WTC11 (cell line): ENCODE results near the gene MEF2D. TPM values are rescaled to one million over a fixed set of nuclear protein-coding genes. Genes with fewer than 3 reads are reported as not detected.

Source experiments
- ATAC-seq: fragments of 200-7000 bp; cut with Tn5 transposase; 2 replicates; pipeline ENCODE4 v1.10.0; 2021; ENCODE audit warnings: mild to moderate bottlenecking, moderate library complexity
- CTCF ChIA-PET: fragments of 300-600 bp; sonication (Branson Sonifier 250); formaldehyde crosslinking; loops from one replicate; lab custom pipeline; 2021; ENCODE audit warnings: antibody characterized with exemption; lab: Charles Lee
- POLR2A ChIA-PET: fragments of 350-600 bp; sonication (Branson Sonifier 250); formaldehyde crosslinking; loops from one replicate; lab custom pipeline; 2021; ENCODE audit warnings: antibody characterized with exemption; lab: Charles Lee
- DNase-seq: peaks from one replicate; pipeline ENCODE4 v3.0.0; 2021; ENCODE audit warnings: low spot score
- H3K27ac Mint-ChIP-seq: 2 replicates; pipeline ENCODE4 v1.8.0; 2021; ENCODE audit warnings: mixed read lengths
- H3K27me3 Mint-ChIP-seq: 2 replicates; pipeline ENCODE4 v1.8.0; 2021; ENCODE audit warnings: low read depth, mild to moderate bottlenecking, moderate library complexity, mixed read lengths
- H3K36me3 Mint-ChIP-seq: 2 replicates; pipeline ENCODE4 v1.8.0; 2021; ENCODE audit warnings: mixed read lengths
- H3K4me1 Mint-ChIP-seq: 2 replicates; pipeline ENCODE4 v1.8.0; 2022; ENCODE audit warnings: mixed read lengths
- H3K4me3 Mint-ChIP-seq: 2 replicates; pipeline ENCODE4 v1.8.0; 2021; ENCODE audit warnings: mild to moderate bottlenecking, moderate library complexity, mixed read lengths
- H3K9me3 Mint-ChIP-seq: 2 replicates; pipeline ENCODE4 v1.8.0; 2021; ENCODE audit warnings: mixed read lengths
- ESRRA ChIP-seq: sonication (generic); formaldehyde crosslinking; IDR thresholded peaks from 2 replicates; pipeline ENCODE4 v1.8.1; 2022; ENCODE audit warnings: mild to moderate bottlenecking, missing genetic modification reagents, borderline replicate concordance
- GRHL2 ChIP-seq: fragments of 250-450 bp; sonication (Bioruptor Pico); IDR thresholded peaks from 2 replicates; pipeline ENCODE4 v1.8.0; 2022; ENCODE audit warnings: mild to moderate bottlenecking, moderate library complexity; ENCODE audit not compliant: insufficient replicate concordance, severe bottlenecking
- NR3C1 ChIP-seq: sonication (generic); formaldehyde crosslinking; conservative IDR thresholded peaks from 2 replicates; pipeline ENCODE4 v1.8.1; 2023; ENCODE audit warnings: low read depth, mild to moderate bottlenecking, missing genetic modification reagents
- RORB ChIP-seq: fragments of 250-450 bp; sonication (Bioruptor Pico); IDR thresholded peaks from 2 replicates; pipeline ENCODE4 v1.9.0; 2021; ENCODE audit warnings: mild to moderate bottlenecking
- SMAD3 ChIP-seq: sonication (generic); formaldehyde crosslinking; IDR thresholded peaks from 2 replicates; pipeline ENCODE4 v1.8.0; 2022; ENCODE audit warnings: missing genetic modification reagents, mild to moderate bottlenecking, borderline replicate concordance
- SP1 ChIP-seq: sonication (generic); formaldehyde crosslinking; conservative IDR thresholded peaks from 2 replicates; pipeline ENCODE4 v1.8.1; 2022; ENCODE audit warnings: missing genetic modification reagents
- TCF7 ChIP-seq: sonication (generic); formaldehyde crosslinking; IDR thresholded peaks from 2 replicates; pipeline ENCODE4 v1.8.0; 2022; ENCODE audit warnings: mild to moderate bottlenecking, low read depth, missing genetic modification reagents, moderate library complexity
- TEAD4 ChIP-seq: sonication (generic); formaldehyde crosslinking; IDR thresholded peaks from 2 replicates; pipeline ENCODE4 v1.8.0; 2022; ENCODE audit warnings: mild to moderate bottlenecking, missing genetic modification reagents
- ZBTB21 ChIP-seq: sonication (generic); formaldehyde crosslinking; IDR thresholded peaks from 2 replicates; pipeline ENCODE4 v1.8.1; 2023; ENCODE audit warnings: mild to moderate bottlenecking, missing genetic modification reagents, borderline replicate concordance
- ZNF317 ChIP-seq: sonication (generic); formaldehyde crosslinking; IDR thresholded peaks from 2 replicates; pipeline ENCODE4 v1.8.1; 2023; ENCODE audit warnings: low read depth, mild to moderate bottlenecking, moderate library complexity, missing genetic modification reagents, borderline replicate concordance
- total RNA-seq: library from RNA; stranded (reverse); gene quantifications from 3 replicates; pipeline ENCODE4 v1.2.3, GENCODE V29; 2021
- TF ChIP-seq, protein P1 (sequence below): fragments of 250-450 bp; sonication (Bioruptor Pico); IDR thresholded peaks from 2 replicates; pipeline ENCODE4 v1.9.0; 2021; ENCODE audit warnings: mild to moderate bottlenecking
- TF ChIP-seq, protein P2 (sequence below): fragments of 250-450 bp; sonication (Bioruptor Pico); IDR thresholded peaks from 2 replicates; pipeline ENCODE4 v1.9.0; 2021; ENCODE audit warnings: mild to moderate bottlenecking
- TF ChIP-seq, protein P3 (sequence below): sonication (generic); formaldehyde crosslinking; IDR thresholded peaks from 2 replicates; pipeline ENCODE4 v1.8.0; 2023; ENCODE audit warnings: mild to moderate bottlenecking, missing genetic modification reagents
- TF ChIP-seq, protein P4 (sequence below): fragments of 250-450 bp; sonication (Bioruptor Pico); IDR thresholded peaks from 2 replicates; pipeline ENCODE4 v2.1.2; 2022; ENCODE audit warnings: mild to moderate bottlenecking, moderate library complexity
- TF ChIP-seq, protein P5 (sequence below): sonication (generic); formaldehyde crosslinking; IDR thresholded peaks from 2 replicates; pipeline ENCODE4 v1.8.1; 2023; ENCODE audit warnings: mild to moderate bottlenecking, missing genetic modification reagents
- TF ChIP-seq, protein P6 (sequence below): sonication (generic); formaldehyde crosslinking; IDR thresholded peaks from 2 replicates; pipeline ENCODE4 v1.8.0; 2023; ENCODE audit warnings: missing genetic modification reagents
- TF ChIP-seq, protein P7 (sequence below): sonication (generic); formaldehyde crosslinking; IDR thresholded peaks from 2 replicates; pipeline ENCODE4 v1.8.0; 2022; ENCODE audit warnings: mild to moderate bottlenecking, missing genetic modification reagents
- TF ChIP-seq, protein P8 (sequence below): sonication (generic); formaldehyde crosslinking; IDR thresholded peaks from 2 replicates; pipeline ENCODE4 v1.8.1; 2022; ENCODE audit warnings: low read depth, missing genetic modification reagents, borderline replicate concordance
- TF ChIP-seq, protein P9 (sequence below): sonication (generic); formaldehyde crosslinking; conservative IDR thresholded peaks from 2 replicates; pipeline ENCODE4 v1.8.1; 2022; ENCODE audit warnings: mild to moderate bottlenecking, missing genetic modification reagents
- TF ChIP-seq, protein P10 (sequence below): sonication (generic); formaldehyde crosslinking; IDR thresholded peaks from 2 replicates; pipeline ENCODE4 v1.8.0; 2022; ENCODE audit warnings: mild to moderate bottlenecking, missing genetic modification reagents

Gene MEF2D
- total RNA-seq, 1 experiment from 2014 or later: 24.1 TPM

DNA sequence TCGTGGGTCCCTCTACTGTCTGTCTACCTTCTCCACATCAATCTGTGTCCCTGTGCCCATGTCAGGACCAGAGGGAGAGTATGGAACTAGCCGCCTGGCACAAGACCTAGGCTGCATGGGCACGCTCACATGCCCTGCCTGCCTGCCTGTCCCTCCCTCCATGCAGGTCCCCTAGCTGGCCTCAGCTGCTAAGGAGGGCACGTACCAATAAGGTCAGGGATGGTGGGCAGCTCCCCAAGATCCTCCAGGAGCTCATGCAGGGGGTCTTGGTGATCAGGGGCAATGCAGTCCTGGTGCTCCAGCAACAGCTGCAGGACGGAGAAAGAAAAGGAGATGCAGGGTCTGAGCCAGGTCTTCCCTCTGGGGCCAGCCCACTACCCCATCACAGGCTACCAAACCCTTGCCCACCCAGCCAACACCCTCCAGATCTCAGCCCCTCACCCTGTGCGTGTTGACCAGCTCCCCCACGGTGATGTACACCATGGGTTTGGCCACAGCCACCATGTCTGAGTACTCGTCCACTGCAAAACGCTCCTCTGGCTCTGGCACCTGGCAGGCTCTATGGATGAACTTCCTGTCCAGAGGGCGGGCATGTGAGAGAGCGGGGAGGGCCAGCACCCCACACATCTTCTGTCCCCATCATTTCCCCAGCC is 33.1 kb upstream of the MEF2D start (continued):
- TF ChIP-seq TEAD4 (CRISPR knock-in tag): no peak
- TF ChIP-seq, protein P1, sequence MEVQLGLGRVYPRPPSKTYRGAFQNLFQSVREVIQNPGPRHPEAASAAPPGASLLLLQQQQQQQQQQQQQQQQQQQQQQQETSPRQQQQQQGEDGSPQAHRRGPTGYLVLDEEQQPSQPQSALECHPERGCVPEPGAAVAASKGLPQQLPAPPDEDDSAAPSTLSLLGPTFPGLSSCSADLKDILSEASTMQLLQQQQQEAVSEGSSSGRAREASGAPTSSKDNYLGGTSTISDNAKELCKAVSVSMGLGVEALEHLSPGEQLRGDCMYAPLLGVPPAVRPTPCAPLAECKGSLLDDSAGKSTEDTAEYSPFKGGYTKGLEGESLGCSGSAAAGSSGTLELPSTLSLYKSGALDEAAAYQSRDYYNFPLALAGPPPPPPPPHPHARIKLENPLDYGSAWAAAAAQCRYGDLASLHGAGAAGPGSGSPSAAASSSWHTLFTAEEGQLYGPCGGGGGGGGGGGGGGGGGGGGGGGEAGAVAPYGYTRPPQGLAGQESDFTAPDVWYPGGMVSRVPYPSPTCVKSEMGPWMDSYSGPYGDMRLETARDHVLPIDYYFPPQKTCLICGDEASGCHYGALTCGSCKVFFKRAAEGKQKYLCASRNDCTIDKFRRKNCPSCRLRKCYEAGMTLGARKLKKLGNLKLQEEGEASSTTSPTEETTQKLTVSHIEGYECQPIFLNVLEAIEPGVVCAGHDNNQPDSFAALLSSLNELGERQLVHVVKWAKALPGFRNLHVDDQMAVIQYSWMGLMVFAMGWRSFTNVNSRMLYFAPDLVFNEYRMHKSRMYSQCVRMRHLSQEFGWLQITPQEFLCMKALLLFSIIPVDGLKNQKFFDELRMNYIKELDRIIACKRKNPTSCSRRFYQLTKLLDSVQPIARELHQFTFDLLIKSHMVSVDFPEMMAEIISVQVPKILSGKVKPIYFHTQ (CRISPR knock-in tag): no peak
- TF ChIP-seq, protein P2, sequence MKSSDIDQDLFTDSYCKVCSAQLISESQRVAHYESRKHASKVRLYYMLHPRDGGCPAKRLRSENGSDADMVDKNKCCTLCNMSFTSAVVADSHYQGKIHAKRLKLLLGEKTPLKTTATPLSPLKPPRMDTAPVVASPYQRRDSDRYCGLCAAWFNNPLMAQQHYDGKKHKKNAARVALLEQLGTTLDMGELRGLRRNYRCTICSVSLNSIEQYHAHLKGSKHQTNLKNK: no peak
- TF ChIP-seq, protein P3, sequence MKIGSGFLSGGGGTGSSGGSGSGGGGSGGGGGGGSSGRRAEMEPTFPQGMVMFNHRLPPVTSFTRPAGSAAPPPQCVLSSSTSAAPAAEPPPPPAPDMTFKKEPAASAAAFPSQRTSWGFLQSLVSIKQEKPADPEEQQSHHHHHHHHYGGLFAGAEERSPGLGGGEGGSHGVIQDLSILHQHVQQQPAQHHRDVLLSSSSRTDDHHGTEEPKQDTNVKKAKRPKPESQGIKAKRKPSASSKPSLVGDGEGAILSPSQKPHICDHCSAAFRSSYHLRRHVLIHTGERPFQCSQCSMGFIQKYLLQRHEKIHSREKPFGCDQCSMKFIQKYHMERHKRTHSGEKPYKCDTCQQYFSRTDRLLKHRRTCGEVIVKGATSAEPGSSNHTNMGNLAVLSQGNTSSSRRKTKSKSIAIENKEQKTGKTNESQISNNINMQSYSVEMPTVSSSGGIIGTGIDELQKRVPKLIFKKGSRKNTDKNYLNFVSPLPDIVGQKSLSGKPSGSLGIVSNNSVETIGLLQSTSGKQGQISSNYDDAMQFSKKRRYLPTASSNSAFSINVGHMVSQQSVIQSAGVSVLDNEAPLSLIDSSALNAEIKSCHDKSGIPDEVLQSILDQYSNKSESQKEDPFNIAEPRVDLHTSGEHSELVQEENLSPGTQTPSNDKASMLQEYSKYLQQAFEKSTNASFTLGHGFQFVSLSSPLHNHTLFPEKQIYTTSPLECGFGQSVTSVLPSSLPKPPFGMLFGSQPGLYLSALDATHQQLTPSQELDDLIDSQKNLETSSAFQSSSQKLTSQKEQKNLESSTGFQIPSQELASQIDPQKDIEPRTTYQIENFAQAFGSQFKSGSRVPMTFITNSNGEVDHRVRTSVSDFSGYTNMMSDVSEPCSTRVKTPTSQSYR: no peak
- TF ChIP-seq, protein P4, sequence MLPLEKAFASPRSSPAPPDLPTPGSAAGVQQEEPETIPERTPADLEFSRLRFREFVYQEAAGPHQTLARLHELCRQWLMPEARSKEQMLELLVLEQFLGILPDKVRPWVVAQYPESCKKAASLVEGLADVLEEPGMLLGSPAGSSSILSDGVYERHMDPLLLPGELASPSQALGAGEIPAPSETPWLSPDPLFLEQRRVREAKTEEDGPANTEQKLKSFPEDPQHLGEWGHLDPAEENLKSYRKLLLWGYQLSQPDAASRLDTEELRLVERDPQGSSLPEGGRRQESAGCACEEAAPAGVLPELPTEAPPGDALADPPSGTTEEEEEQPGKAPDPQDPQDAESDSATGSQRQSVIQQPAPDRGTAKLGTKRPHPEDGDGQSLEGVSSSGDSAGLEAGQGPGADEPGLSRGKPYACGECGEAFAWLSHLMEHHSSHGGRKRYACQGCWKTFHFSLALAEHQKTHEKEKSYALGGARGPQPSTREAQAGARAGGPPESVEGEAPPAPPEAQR (CRISPR knock-in tag): no peak
- TF ChIP-seq, all 79 proteins: peak for 0

DNA sequence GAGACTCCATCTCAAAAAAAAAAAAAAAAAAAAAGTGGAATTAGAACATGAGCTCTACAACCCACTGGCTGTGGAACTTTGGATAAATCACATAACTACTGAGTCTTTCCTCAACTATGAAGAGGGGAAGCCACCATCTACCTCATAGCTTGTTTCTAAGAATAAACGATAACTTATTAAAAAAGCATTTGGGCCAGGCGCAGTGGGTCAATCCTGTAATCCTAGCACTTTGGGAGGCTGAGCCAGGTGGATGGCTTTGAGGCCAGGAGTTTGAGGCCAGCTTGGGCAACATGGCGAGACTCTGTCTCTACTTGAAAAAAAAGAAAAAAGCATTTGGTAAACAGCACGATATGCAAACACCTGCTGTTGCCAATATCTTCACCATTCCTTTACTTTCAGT is 31.8 kb upstream of the MEF2D start:
- peaks cover 44% of the 10 kb centered on the region for H3K36me3 Mint-ChIP-seq
- no peaks in the 10 kb centered on the region for H3K27me3 Mint-ChIP-seq
- H3K4me1 Mint-ChIP-seq: no peaks in the 10 kb centered on the region
- H3K27ac Mint-ChIP-seq: no peak overlapping the region
- H3K4me3 Mint-ChIP-seq: no peak overlapping the region
- DNase-seq (no peak), ATAC-seq (no peak)
- H3K9me3 Mint-ChIP-seq: no peaks in the 10 kb centered on the region
- POLR2A ChIA-PET: no interaction called here
- CTCF ChIA-PET: interaction anchor here (1.0 to 2.2 kb wide), 4 partner anchors 31 to 76 kb away, joined by 3 to 18 read pairs (median 4); no protein-coding TSS in a partner anchor
- TF ChIP-seq, protein P5, sequence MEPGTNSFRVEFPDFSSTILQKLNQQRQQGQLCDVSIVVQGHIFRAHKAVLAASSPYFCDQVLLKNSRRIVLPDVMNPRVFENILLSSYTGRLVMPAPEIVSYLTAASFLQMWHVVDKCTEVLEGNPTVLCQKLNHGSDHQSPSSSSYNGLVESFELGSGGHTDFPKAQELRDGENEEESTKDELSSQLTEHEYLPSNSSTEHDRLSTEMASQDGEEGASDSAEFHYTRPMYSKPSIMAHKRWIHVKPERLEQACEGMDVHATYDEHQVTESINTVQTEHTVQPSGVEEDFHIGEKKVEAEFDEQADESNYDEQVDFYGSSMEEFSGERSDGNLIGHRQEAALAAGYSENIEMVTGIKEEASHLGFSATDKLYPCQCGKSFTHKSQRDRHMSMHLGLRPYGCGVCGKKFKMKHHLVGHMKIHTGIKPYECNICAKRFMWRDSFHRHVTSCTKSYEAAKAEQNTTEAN (CRISPR knock-in tag): no peak
- TF ChIP-seq, protein P6, sequence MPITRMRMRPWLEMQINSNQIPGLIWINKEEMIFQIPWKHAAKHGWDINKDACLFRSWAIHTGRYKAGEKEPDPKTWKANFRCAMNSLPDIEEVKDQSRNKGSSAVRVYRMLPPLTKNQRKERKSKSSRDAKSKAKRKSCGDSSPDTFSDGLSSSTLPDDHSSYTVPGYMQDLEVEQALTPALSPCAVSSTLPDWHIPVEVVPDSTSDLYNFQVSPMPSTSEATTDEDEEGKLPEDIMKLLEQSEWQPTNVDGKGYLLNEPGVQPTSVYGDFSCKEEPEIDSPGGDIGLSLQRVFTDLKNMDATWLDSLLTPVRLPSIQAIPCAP (CRISPR knock-in tag): no peak
- TF ChIP-seq, protein P7, sequence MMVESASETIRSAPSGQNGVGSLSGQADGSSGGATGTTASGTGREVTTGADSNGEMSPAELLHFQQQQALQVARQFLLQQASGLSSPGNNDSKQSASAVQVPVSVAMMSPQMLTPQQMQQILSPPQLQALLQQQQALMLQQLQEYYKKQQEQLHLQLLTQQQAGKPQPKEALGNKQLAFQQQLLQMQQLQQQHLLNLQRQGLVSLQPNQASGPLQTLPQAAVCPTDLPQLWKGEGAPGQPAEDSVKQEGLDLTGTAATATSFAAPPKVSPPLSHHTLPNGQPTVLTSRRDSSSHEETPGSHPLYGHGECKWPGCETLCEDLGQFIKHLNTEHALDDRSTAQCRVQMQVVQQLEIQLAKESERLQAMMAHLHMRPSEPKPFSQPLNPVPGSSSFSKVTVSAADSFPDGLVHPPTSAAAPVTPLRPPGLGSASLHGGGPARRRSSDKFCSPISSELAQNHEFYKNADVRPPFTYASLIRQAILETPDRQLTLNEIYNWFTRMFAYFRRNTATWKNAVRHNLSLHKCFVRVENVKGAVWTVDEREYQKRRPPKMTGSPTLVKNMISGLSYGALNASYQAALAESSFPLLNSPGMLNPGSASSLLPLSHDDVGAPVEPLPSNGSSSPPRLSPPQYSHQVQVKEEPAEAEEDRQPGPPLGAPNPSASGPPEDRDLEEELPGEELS (CRISPR knock-in tag): no peak
- TF ChIP-seq GRHL2 (CRISPR knock-in tag): no peak
- TF ChIP-seq RORB (CRISPR knock-in tag): no peak
- TF ChIP-seq NR3C1 (CRISPR knock-in tag): no peak
- no peak for TF ChIP-seq ESRRA (CRISPR knock-in tag)
- TF ChIP-seq, protein P8, sequence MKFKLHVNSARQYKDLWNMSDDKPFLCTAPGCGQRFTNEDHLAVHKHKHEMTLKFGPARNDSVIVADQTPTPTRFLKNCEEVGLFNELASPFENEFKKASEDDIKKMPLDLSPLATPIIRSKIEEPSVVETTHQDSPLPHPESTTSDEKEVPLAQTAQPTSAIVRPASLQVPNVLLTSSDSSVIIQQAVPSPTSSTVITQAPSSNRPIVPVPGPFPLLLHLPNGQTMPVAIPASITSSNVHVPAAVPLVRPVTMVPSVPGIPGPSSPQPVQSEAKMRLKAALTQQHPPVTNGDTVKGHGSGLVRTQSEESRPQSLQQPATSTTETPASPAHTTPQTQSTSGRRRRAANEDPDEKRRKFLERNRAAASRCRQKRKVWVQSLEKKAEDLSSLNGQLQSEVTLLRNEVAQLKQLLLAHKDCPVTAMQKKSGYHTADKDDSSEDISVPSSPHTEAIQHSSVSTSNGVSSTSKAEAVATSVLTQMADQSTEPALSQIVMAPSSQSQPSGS: no peak
- TF ChIP-seq TCF7 (CRISPR knock-in tag): no peak
- TF ChIP-seq SP1 (CRISPR knock-in tag): no peak
- TF ChIP-seq SMAD3 (CRISPR knock-in tag): no peak
- TF ChIP-seq, protein P9, sequence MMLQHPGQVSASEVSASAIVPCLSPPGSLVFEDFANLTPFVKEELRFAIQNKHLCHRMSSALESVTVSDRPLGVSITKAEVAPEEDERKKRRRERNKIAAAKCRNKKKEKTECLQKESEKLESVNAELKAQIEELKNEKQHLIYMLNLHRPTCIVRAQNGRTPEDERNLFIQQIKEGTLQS: no peak
- no peak for TF ChIP-seq ZBTB21 (CRISPR knock-in tag)
- no peak for TF ChIP-seq ZNF317 (CRISPR knock-in tag)
- TF ChIP-seq, protein P10, sequence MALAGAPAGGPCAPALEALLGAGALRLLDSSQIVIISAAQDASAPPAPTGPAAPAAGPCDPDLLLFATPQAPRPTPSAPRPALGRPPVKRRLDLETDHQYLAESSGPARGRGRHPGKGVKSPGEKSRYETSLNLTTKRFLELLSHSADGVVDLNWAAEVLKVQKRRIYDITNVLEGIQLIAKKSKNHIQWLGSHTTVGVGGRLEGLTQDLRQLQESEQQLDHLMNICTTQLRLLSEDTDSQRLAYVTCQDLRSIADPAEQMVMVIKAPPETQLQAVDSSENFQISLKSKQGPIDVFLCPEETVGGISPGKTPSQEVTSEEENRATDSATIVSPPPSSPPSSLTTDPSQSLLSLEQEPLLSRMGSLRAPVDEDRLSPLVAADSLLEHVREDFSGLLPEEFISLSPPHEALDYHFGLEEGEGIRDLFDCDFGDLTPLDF: no peak
